Stimulated activated CD8-positive, alpha-beta memory T cell treated with anti-CD3 and anti-CD28 coated beads, Interleukin-4, amount 100 ng/mL, for 48 hours (primary cell): ENCODE data around the gene WDR89.
"Not testable (repeated sequence)": the region's sequence is repeated elsewhere in the genome, so short reads cannot be mapped to it uniquely, and the experiment has no call there.

ENCODE experiments used
- DNase-seq: peaks from one replicate; pipeline ENCODE4 v3.0.0-alpha.2; 2020

WDR89 gene

GRCh38 chr14:63641473-63642228, at the start of gene WDR89:
TSS of gene WDR89 (minus strand) at chr14:63641871. CDS start at chr14:63599942, 41,929 bp downstream.
- DNase-seq, result peak; percentile 95

GRCh38 chr14:63689132-63689531, 47.5 kb upstream of the WDR89 start:
- no peak for DNase-seq

- no peak for DNase-seq
Observed at GRCh38 chr14:63686926-63687325, 45.3 kb upstream of the WDR89 start.

- no peak for DNase-seq
Observed at GRCh38 chr14:63685401-63685800, 43.7 kb upstream of the WDR89 start.

GRCh38 chr14:63682727-63683593, 41.3 kb upstream of the WDR89 start:
- no peak for DNase-seq

- no peak for DNase-seq
Observed at GRCh38 chr14:63678536-63678935, 36.9 kb upstream of the WDR89 start.

- DNase-seq, result no peak
Observed at GRCh38 chr14:63677891-63678379, 36.3 kb upstream of the WDR89 start.

- DNase-seq, result no peak
Observed at GRCh38 chr14:63676615-63677014, 34.9 kb upstream of the WDR89 start.

- DNase-seq, result no peak
Observed at GRCh38 chr14:63673886-63674497, 32.3 kb upstream of the WDR89 start.

GRCh38 chr14:63673255-63673654, 31.6 kb upstream of the WDR89 start:
- DNase-seq, result no peak

- no peak for DNase-seq
Observed at GRCh38 chr14:63672417-63673180, 30.9 kb upstream of the WDR89 start.

- no peak for DNase-seq
Observed at GRCh38 chr14:63671987-63672386, 30.3 kb upstream of the WDR89 start.

- no peak for DNase-seq
Observed at GRCh38 chr14:63670692-63671091, 29.0 kb upstream of the WDR89 start.

- no peak for DNase-seq
Observed at GRCh38 chr14:63666335-63666734, 24.7 kb upstream of the WDR89 start.

GRCh38 chr14:63663428-63664341, 22.0 kb upstream of the WDR89 start:
- no peak for DNase-seq

- no peak for DNase-seq
Observed at GRCh38 chr14:63662776-63663175, 21.1 kb upstream of the WDR89 start.

- DNase-seq, result not testable (repeated sequence)
Observed at GRCh38 chr14:63661881-63662280, 20.2 kb upstream of the WDR89 start.

- DNase-seq, result no peak
Observed at GRCh38 chr14:63659726-63660125, 18.1 kb upstream of the WDR89 start.

- no peak for DNase-seq
Observed at GRCh38 chr14:63656194-63656593, 14.5 kb upstream of the WDR89 start.

- DNase-seq, result no peak
Observed at GRCh38 chr14:63654936-63655335, 13.3 kb upstream of the WDR89 start.

- DNase-seq, result no peak
Observed at GRCh38 chr14:63654346-63654745, 12.7 kb upstream of the WDR89 start.

GRCh38 chr14:63652406-63652805, 10.7 kb upstream of the WDR89 start:
- no peak for DNase-seq
